GM19238 (cell line): ENCODE results near the gene KMT5C.

Source experiments
- DNase-seq: peaks from one replicate; pipeline ENCODE4 v3.0.0; 2011; ENCODE audit warnings: low spot score; ENCODE audit not compliant: insufficient read length

The KMT5C gene

GRCh38 chr19:55346725-55347441, 7.2 kb downstream of the KMT5C start:
- no peak for DNase-seq

- DNase-seq: no peak
These were observed 7.8 kb downstream of the KMT5C start for GRCh38 chr19:55347442-55348009.

GRCh38 chr19:55348317-55349034, 8.8 kb downstream of the KMT5C start:
- DNase-seq: no peak

GRCh38 chr19:55350620-55351315, 11.1 kb downstream of the KMT5C start:
- DNase-seq: no peak

GRCh38 chr19:55352040-55352439, 12.4 kb downstream of the KMT5C start:
- DNase-seq: no peak

GRCh38 chr19:55352549-55353145, 13.0 kb downstream of the KMT5C start:
- no peak for DNase-seq

- DNase-seq: no peak
These were observed 13.7 kb downstream of the KMT5C start for GRCh38 chr19:55353356-55353802.

- peak; percentile 78 for DNase-seq
These were observed 14.4 kb downstream of the KMT5C start for GRCh38 chr19:55353803-55354697.

GRCh38 chr19:55354698-55355212, 15.1 kb downstream of the KMT5C start, which contains the start of gene COX6B2:
Gene COX6B2, minus strand, starts transcription at chr19:55354719. Its CDS starts 198 bp downstream, at chr19:55354521.
- DNase-seq: no peak

GRCh38 chr19:55355213-55355821, 15.6 kb downstream of the KMT5C start:
- DNase-seq: no peak

- no peak for DNase-seq
These were observed 18.8 kb downstream of the KMT5C start for GRCh38 chr19:55358493-55358892.

- no peak for DNase-seq
These were observed 19.6 kb downstream of the KMT5C start for GRCh38 chr19:55358943-55359908.

- DNase-seq: no peak
These were observed 21.2 kb downstream of the KMT5C start for GRCh38 chr19:55360902-55361301.

GRCh38 chr19:55362174-55362989, 22.7 kb downstream of the KMT5C start:
- DNase-seq: no peak

GRCh38 chr19:55362990-55363716, 23.5 kb downstream of the KMT5C start, which contains the start of gene GARIN5B:
Gene GARIN5B, minus strand, starts transcription at chr19:55363260. Its CDS starts 194 bp downstream, at chr19:55363066.
- no peak for DNase-seq

GRCh38 chr19:55365245-55365644, 25.6 kb downstream of the KMT5C start:
- no peak for DNase-seq

- DNase-seq: no peak
These were observed 26.3 kb downstream of the KMT5C start for GRCh38 chr19:55365964-55366363.
